ENCODE results near the gene PARN.

The PARN gene

DNA sequence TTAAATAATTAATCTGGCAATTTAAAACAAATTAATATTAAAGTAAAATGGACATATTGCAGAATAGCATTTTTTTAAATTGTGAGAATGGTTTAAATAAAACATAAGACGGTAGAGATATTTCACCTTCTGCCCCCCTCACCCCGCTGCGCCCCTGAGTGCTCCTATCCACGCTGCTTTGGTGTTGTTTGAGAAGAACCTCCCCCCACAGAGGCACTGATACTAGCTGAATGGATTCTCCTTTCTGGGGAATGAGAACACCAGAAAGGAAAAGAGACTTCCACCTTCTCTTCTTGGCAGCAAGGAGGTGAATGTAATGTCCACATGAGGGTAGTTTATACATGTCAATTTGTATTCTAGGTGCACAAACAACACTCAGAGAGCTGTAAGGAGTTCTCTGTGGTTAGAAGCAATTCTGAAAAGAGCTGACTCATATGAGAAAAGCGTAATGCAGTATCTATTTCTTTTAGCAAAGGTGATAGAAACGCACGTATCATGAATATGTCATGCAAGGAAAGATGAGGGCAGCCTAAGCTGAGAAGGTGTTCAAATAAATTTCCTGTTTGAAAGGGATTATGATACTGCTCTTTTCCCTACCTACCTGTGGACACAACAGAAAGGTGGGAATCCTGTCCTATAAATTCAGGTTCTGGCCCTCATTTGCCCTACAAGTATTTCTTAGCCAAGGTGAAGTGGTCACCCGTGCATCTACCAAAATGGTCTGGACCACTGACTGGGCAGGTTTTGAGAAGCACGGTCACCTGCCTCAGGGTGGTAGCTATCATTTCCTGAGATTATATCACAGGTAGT is 126.9 kb downstream of the PARN start:
- Histone ChIP-seq H3K9me3 (ENCODE audit: control insufficient read depth, insufficient read depth, low read length) (no peaks in the 10 kb centered on the region), H3K27ac (ENCODE audit: low read depth, low read length) (no peak overlapping the region), H3K4me3 (ENCODE audit: low read length) (no peak overlapping the region), H3K79me2 (ENCODE audit: control insufficient read depth, low read length) (peaks cover 37% of the 10 kb centered on the region), H3F3A (ENCODE audit: control insufficient read depth, insufficient read depth) (no peaks in the 10 kb centered on the region), H3K36me3 (ENCODE audit: control insufficient read depth, low read length) (peaks cover 19% of the 10 kb centered on the region), H4K20me1 (ENCODE audit: control insufficient read depth, insufficient read depth, low read depth, low read length) (no peaks in the 10 kb centered on the region), H3K9me2 (replicated peaks; ENCODE audit: control insufficient read depth, low read length) (no peaks in the 10 kb centered on the region), H3K4me2 (ENCODE audit: low read length) (no peak overlapping the region), H3K27me3 (ENCODE audit: control insufficient read depth, low read length) (no peaks in the 10 kb centered on the region), H3K4me1 (ENCODE audit: control insufficient read depth, low read length) (no peaks in the 10 kb centered on the region)
- TF ChIP-seq EZH2phosphoT487 (IDR thresholded peaks at IDR 0.05; ENCODE audit: borderline replicate concordance, low read length), result no peak
- TF ChIP-seq, protein P1, sequence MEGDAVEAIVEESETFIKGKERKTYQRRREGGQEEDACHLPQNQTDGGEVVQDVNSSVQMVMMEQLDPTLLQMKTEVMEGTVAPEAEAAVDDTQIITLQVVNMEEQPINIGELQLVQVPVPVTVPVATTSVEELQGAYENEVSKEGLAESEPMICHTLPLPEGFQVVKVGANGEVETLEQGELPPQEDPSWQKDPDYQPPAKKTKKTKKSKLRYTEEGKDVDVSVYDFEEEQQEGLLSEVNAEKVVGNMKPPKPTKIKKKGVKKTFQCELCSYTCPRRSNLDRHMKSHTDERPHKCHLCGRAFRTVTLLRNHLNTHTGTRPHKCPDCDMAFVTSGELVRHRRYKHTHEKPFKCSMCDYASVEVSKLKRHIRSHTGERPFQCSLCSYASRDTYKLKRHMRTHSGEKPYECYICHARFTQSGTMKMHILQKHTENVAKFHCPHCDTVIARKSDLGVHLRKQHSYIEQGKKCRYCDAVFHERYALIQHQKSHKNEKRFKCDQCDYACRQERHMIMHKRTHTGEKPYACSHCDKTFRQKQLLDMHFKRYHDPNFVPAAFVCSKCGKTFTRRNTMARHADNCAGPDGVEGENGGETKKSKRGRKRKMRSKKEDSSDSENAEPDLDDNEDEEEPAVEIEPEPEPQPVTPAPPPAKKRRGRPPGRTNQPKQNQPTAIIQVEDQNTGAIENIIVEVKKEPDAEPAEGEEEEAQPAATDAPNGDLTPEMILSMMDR (IDR thresholded peaks at IDR 0.05; ENCODE audit: low read depth, low read length, poor library complexity, severe bottlenecking), result no peak

DNA sequence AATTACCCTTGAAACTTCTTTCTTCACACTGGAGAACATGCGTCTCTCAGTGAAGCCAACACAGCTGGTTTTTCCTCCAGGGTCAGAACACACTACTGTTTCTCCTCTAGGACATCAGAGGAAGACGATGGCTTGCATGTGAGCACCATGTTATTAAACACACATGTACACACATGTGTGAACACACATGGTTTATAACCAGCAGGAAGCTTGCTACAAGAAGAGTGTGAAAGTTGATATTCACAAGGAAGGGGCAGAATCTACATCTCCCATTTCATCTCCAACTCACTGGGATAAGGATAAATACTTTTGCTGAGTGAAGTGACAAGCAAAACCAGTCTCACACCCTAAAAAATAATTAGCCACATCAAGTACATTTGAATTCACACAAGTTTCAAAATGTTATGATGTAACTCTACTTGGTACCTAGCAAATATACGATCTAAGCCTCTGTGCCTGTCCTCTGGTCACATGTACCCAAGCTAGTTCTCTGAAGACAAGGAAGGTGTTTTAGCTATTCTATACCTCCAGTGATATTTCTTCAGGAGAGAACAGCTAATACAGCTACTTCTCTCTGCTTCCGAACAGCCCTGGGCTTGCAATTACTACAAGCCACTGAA is 127.7 kb downstream of the PARN start:
- H3K79me2 ChIP-seq (ENCODE audit: control insufficient read depth, low read length), result peaks cover 37% of the 10 kb centered on the region
- H4K20me1 ChIP-seq (ENCODE audit: control insufficient read depth, insufficient read depth, low read depth, low read length), result no peaks in the 10 kb centered on the region
- H3F3A ChIP-seq (ENCODE audit: control insufficient read depth, insufficient read depth), result no peaks in the 10 kb centered on the region
- TF ChIP-seq, protein P1 (IDR thresholded peaks at IDR 0.05; ENCODE audit: low read depth, low read length, poor library complexity, severe bottlenecking), result no peak
- TF ChIP-seq EZH2phosphoT487 (IDR thresholded peaks at IDR 0.05; ENCODE audit: borderline replicate concordance, low read length), result no peak
- H3K9me2 ChIP-seq (replicated peaks; ENCODE audit: control insufficient read depth, low read length), result no peaks in the 10 kb centered on the region
- H3K27ac ChIP-seq (ENCODE audit: low read depth, low read length), result no peak overlapping the region
- H3K4me1 ChIP-seq (ENCODE audit: control insufficient read depth, low read length), result no peaks in the 10 kb centered on the region
- peaks cover 21% of the 10 kb centered on the region for H3K36me3 ChIP-seq (ENCODE audit: control insufficient read depth, low read length)
- no peak overlapping the region for H3K4me3 ChIP-seq (ENCODE audit: low read length)
- no peak overlapping the region for H3K4me2 ChIP-seq (ENCODE audit: low read length)
- no peaks in the 10 kb centered on the region for H3K27me3 ChIP-seq (ENCODE audit: control insufficient read depth, low read length)
- no peaks in the 10 kb centered on the region for H3K9me3 ChIP-seq (ENCODE audit: control insufficient read depth, insufficient read depth, low read length)

DNA sequence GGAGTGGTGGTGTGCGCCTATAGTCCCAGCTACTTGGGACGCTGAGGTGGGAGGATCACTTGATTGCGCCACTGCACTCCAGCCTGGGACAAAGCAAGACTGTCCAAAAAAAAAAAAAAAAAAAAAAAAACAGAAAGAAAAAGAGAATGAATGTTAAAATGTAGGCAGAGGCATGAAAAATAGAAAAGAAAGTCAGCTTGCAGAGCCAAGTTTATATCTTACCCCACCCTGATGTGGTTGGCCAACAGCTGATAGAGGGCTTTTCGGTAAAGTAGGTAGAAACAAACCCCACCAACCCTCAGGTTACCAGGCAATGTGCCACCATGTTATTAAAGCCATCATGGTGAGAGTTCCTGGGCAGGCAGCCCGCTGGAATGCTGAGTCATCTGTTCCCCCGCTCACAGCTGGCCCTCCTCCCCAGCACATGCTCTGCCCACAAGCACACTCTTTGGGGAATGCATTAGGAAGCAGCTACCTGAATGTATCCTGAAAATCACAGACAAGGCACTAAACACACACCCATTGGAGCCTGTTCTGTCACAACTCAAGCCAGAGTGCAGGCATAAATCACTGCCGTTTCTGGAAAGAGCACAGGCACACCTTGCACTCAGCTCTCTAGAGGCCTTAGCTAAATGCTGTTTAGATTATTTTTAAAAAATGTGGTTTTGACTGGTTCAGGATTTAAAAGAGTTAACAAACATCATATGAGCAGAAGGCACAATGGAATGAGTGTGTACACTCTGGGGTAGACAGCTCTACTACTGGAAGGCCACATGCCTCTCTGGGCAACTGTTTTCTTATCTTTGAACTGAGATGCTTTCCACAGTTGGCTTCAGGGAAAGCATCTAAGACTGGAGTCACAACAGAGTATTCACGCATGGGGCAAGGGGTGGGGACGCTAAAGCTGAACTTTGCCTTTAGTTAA is 128.5 kb downstream of the PARN start:
- Histone ChIP-seq H3K4me3 (ENCODE audit: low read length) (no peak overlapping the region), H3K79me2 (ENCODE audit: control insufficient read depth, low read length) (peaks cover 39% of the 10 kb centered on the region), H3K4me1 (ENCODE audit: control insufficient read depth, low read length) (no peaks in the 10 kb centered on the region), H3K27ac (ENCODE audit: low read depth, low read length) (no peak overlapping the region), H3K36me3 (ENCODE audit: control insufficient read depth, low read length) (peaks cover 23% of the 10 kb centered on the region), H3F3A (ENCODE audit: control insufficient read depth, insufficient read depth) (no peaks in the 10 kb centered on the region), H3K9me3 (ENCODE audit: control insufficient read depth, insufficient read depth, low read length) (no peaks in the 10 kb centered on the region), H4K20me1 (ENCODE audit: control insufficient read depth, insufficient read depth, low read depth, low read length) (no peaks in the 10 kb centered on the region), H3K27me3 (ENCODE audit: control insufficient read depth, low read length) (no peaks in the 10 kb centered on the region), H3K9me2 (replicated peaks; ENCODE audit: control insufficient read depth, low read length) (no peaks in the 10 kb centered on the region), H3K4me2 (ENCODE audit: low read length) (no peak overlapping the region)
- TF ChIP-seq EZH2phosphoT487 (IDR thresholded peaks at IDR 0.05; ENCODE audit: borderline replicate concordance, low read length), result no peak
- TF ChIP-seq, protein P1 (IDR thresholded peaks at IDR 0.05; ENCODE audit: low read depth, low read length, poor library complexity, severe bottlenecking), result no peak

Data from DOHH2 (cell line).